Endothelial cell (in vitro differentiated cells): Measurements from ENCODE around the gene VTI1A. TPM values are rescaled to one million over a fixed set of nuclear protein-coding genes. Genes with fewer than 3 reads are reported as not detected.

Experiments
- DNase-seq: peaks from one replicate; pipeline ENCODE4 v3.0.0; 2021; ENCODE audit warnings: low spot score
- H3K27ac Mint-ChIP-seq: one replicate; pipeline ENCODE4 v1.8.0; 2021; ENCODE audit warnings: mixed read lengths, inconsistent platforms; ENCODE audit not compliant: unreplicated experiment
- H3K27me3 Mint-ChIP-seq: one replicate; pipeline ENCODE4 v1.8.0; 2021; ENCODE audit warnings: mild to moderate bottlenecking, moderate library complexity, mixed read lengths, inconsistent platforms; ENCODE audit not compliant: unreplicated experiment
- H3K36me3 Mint-ChIP-seq: one replicate; pipeline ENCODE4 v1.8.0; 2021; ENCODE audit warnings: mild to moderate bottlenecking, low read depth, mixed read lengths, inconsistent platforms; ENCODE audit not compliant: unreplicated experiment
- H3K4me1 Mint-ChIP-seq: one replicate; pipeline ENCODE4 v1.8.0; 2021; ENCODE audit warnings: mild to moderate bottlenecking, mixed read lengths, inconsistent platforms; ENCODE audit not compliant: unreplicated experiment
- H3K4me3 Mint-ChIP-seq: one replicate; pipeline ENCODE4 v1.8.0; 2021; ENCODE audit warnings: mild to moderate bottlenecking, mixed read lengths, inconsistent platforms; ENCODE audit not compliant: unreplicated experiment
- H3K9me3 Mint-ChIP-seq: one replicate; pipeline ENCODE4 v1.8.0; 2021; ENCODE audit warnings: mixed read lengths, inconsistent platforms; ENCODE audit not compliant: unreplicated experiment
- CTCF ChIP-seq: fragments of 200-600 bp; sonication (generic); IDR thresholded peaks from one replicate; pipeline ENCODE4 v1.5.0; 2021; ENCODE audit warnings: antibody characterized with exemption; ENCODE audit not compliant: unreplicated experiment
- total RNA-seq: library from RNA; stranded (reverse); fragmentation: NEBNext Ultra II Directional; extraction: Animal tissue kit (Norgen Biotek cat#: 25700); gene quantifications from one replicate; pipeline ENCODE4 v1.2.1, GENCODE V29; 2021; ENCODE audit not compliant: unreplicated experiment

The VTI1A gene
- total RNA-seq, 1 donor from 2014 or later = 35.4 TPM

GRCh38 chr10:112447620-112447928 is 559 bp downstream of the VTI1A start:
- DNase-seq = no peak
- Mint-ChIP-seq H3K4me3 (peak overlapping the region; percentile 96), H3K4me1 (peaks cover 24% of the 10 kb centered on the region), H3K27ac (peak overlapping the region; percentile 95), H3K36me3 (peaks cover 7% of the 10 kb centered on the region), H3K27me3 (peaks cover 13% of the 10 kb centered on the region), H3K9me3 (no peaks in the 10 kb centered on the region)
- no peak for TF ChIP-seq CTCF

GRCh38 chr10:112448888-112449287 is 1.9 kb downstream of the VTI1A start:
- no peaks in the 10 kb centered on the region for H3K9me3 Mint-ChIP-seq
- H3K27me3 Mint-ChIP-seq = peaks cover 13% of the 10 kb centered on the region
- H3K4me1 Mint-ChIP-seq = peaks cover 24% of the 10 kb centered on the region
- no peak for DNase-seq
- no peak overlapping the region for H3K4me3 Mint-ChIP-seq
- no peak for TF ChIP-seq CTCF
- H3K27ac Mint-ChIP-seq = no peak overlapping the region
- peaks cover 9% of the 10 kb centered on the region for H3K36me3 Mint-ChIP-seq

GRCh38 chr10:112454910-112455779 is 8.1 kb downstream of the VTI1A start:
- Mint-ChIP-seq H3K27me3 (no peaks in the 10 kb centered on the region), H3K36me3 (peaks cover 9% of the 10 kb centered on the region), H3K4me3 (no peak overlapping the region), H3K4me1 (peaks cover 6% of the 10 kb centered on the region), H3K9me3 (no peaks in the 10 kb centered on the region), H3K27ac (no peak overlapping the region)
- no peak for TF ChIP-seq CTCF
- DNase-seq = no peak

GRCh38 chr10:112456533-112456932 is 9.5 kb downstream of the VTI1A start:
- Mint-ChIP-seq H3K9me3 (no peaks in the 10 kb centered on the region), H3K27ac (no peak overlapping the region), H3K4me1 (no peaks in the 10 kb centered on the region), H3K27me3 (no peaks in the 10 kb centered on the region), H3K4me3 (no peak overlapping the region), H3K36me3 (peaks cover 9% of the 10 kb centered on the region)
- peak; percentile 25 for TF ChIP-seq CTCF
- no peak for DNase-seq

GRCh38 chr10:112460366-112460765 is 13.4 kb downstream of the VTI1A start:
- H3K36me3 Mint-ChIP-seq = peaks cover 15% of the 10 kb centered on the region
- H3K27me3 Mint-ChIP-seq = no peaks in the 10 kb centered on the region
- H3K4me1 Mint-ChIP-seq = no peaks in the 10 kb centered on the region
- no peak overlapping the region for H3K27ac Mint-ChIP-seq
- no peak overlapping the region for H3K4me3 Mint-ChIP-seq
- no peaks in the 10 kb centered on the region for H3K9me3 Mint-ChIP-seq
- no peak for DNase-seq
- TF ChIP-seq CTCF = no peak
